ENCODE results near the gene SPINDOC. TPM values are rescaled to one million over a fixed set of nuclear protein-coding genes. Genes with fewer than 3 reads are reported as not detected.
A peak's percentile ranks its signal among the peaks of the same experiment; 100 is the strongest.

The SPINDOC gene
- total and polyA plus RNA-seq, 9 of the 15 experiments (the other 6 are each of a cell fraction or from before 2014, with no cell fraction given) = 0.70 to 36.3 (median 19.6) TPM

- ChIA-PET CTCF (ENCODE audit: low intra/inter-chr PET ratio) (interaction anchor here (0.6 to 2.8 kb wide), 2 partner anchors 32 to 99 kb away, joined by 4 to 12 read pairs; no protein-coding TSS in a partner anchor), POLR2A (interaction anchor here (0.6 to 2.0 kb wide), 7 partner anchors 10 to 131 kb away, joined by 3 to 26 read pairs (median 4); partner anchors contain the start of genes NAA40 and RCOR2)
- no TSS peak for BruUV-seq (replicated peaks)
- Histone ChIP-seq H3K4me1 (replicated peaks in 1 of 2; ENCODE audit: control insufficient read depth in 2 of 2, insufficient read depth in 2 of 2, low read length in 2 of 2) (peaks cover 24 to 33% of the 10 kb centered on the region in 2 experiments), H3K79me2 (ENCODE audit: control insufficient read depth, insufficient read depth, low read length) (peaks cover 56% of the 10 kb centered on the region), H3K9me3 (replicated peaks; ENCODE audit: control insufficient read depth, insufficient read depth, low read depth, low read length) (no peaks in the 10 kb centered on the region), H2AFZ (ENCODE audit: low read depth, low read length) (peak overlapping the region; percentile 51), H3K4me3 (peak overlapping the region; percentile 95), H3K9ac (ENCODE audit: insufficient read depth in 1 of 2, low read depth in 2 of 2, low read length in 2 of 2) (peak overlapping the region; percentile 87 to 95), H4K20me1 (replicated peaks; ENCODE audit: control insufficient read depth, insufficient read depth, low read length) (peaks cover 28% of the 10 kb centered on the region), H3K36me3 (ENCODE audit: control insufficient read depth, insufficient read depth, low read length) (peaks cover 36% of the 10 kb centered on the region; the same call in 2 of the 3 replicates), H3K27ac (ENCODE audit: extremely low read depth, low read depth, low read length) (peak overlapping the region; percentile 78), H3K9me1 (ENCODE audit: control insufficient read depth, insufficient read depth, low read length) (peaks cover 3% of the 10 kb centered on the region), H3K27me3 (ENCODE audit: control insufficient read depth in 2 of 2, insufficient read depth in 2 of 2, low read length in 2 of 2) (no peaks in the 10 kb centered on the region), H3K4me2 (ENCODE audit: insufficient read depth, low read length) (peak overlapping the region; percentile 93)
- in situ Hi-C loops (cut with MboI) (loop anchor here (5.0 to 10.0 kb wide), 2 partner anchors 105 to 308 kb away; no protein-coding TSS in a partner anchor), intact Hi-C loops (cut with micrococcal nuclease) (loop anchor here (5.0 to 10.0 kb wide), 2 partner anchors 72 to 465 kb away; partner anchors contain the start of genes CATSPERZ, ESRRA and ZFTA)
- WGBS (ENCODE audit: insufficient coverage, low coverage, missing lambda C conversion rate) = under 1% methylated on average over 39 of the region's 40 CpGs
- peak in 3 of 4 experiments; percentile 45 to 58 (median 57) for DNase-seq (ENCODE audit: extremely low read depth in 1 of 4, low spot score in 3 of 4)
- no peak for ATAC-seq
- no peak for FAIRE-seq
- TF ChIP-seq FOXA1 (IDR thresholded peaks at IDR 0.05; ENCODE audit: borderline replicate concordance) (no peak), RBM22 (IDR thresholded peaks at IDR 0.05; ENCODE audit: low read depth, low read length, poor library complexity, severe bottlenecking) (no peak), ZNF354B (CRISPR knock-in tag; IDR thresholded peaks at IDR 0.05) (no peak), FOXK2 (conservative IDR thresholded peaks at IDR 0.05 in 1 of 2, IDR thresholded peaks at IDR 0.05 in 1 of 2; ENCODE audit: low read depth in 2 of 2) (no peak), CLOCK (CRISPR knock-in tag; IDR thresholded peaks at IDR 0.05; ENCODE audit: borderline replicate concordance) (no peak), ZBTB2 (IDR thresholded peaks at IDR 0.05) (peak; percentile 38; the same call in 1 of the 2 replicates), L3MBTL2 (IDR thresholded peaks at IDR 0.05) (0 out of 2 replicates have a peak, but pooled peaks have one; percentile 13), HNRNPL (IDR thresholded peaks at IDR 0.05; ENCODE audit: low read depth, low read length) (no peak), ELF4 (CRISPR knock-in tag; IDR thresholded peaks at IDR 0.05) (peak; percentile 65; the same call in 1 of the 2 replicates), BRCA1 (IDR thresholded peaks at IDR 0.05) (no peak), BRCA1 (CRISPR knock-in tag; IDR thresholded peaks at IDR 0.05) (no peak), ZBTB11 (CRISPR knock-in tag; IDR thresholded peaks at IDR 0.05) (peak in 1 of 3 experiments; percentile 52; a peak in 1 of 6 replicates)
Measured at GRCh38 chr11:63839508-63840355, 26.5 kb downstream of the SPINDOC start.

Measured in K562 (cell line).